Neural crest cell (in vitro differentiated cells): ENCODE data around the gene SDE2. TPM values are rescaled to one million over a fixed set of nuclear protein-coding genes. Genes with fewer than 3 reads are reported as not detected.
"Not testable (repeated sequence)": the region's sequence is repeated elsewhere in the genome, so short reads cannot be mapped to it uniquely, and the experiment has no call there.

Source experiments
- DNase-seq: peaks from one replicate; pipeline ENCODE4 v3.0.0; 2021; ENCODE audit warnings: low read depth, mixed read lengths, low spot score
- H3K27ac Mint-ChIP-seq: one replicate; pipeline ENCODE4 v1.8.0; 2021; ENCODE audit warnings: mild to moderate bottlenecking, mixed read lengths; ENCODE audit not compliant: unreplicated experiment
- H3K27me3 Mint-ChIP-seq: 2 replicates; pipeline ENCODE4 v1.8.0; 2021; ENCODE audit warnings: low read depth, mild to moderate bottlenecking, mixed read lengths
- H3K36me3 Mint-ChIP-seq: 2 replicates; pipeline ENCODE4 v1.8.0; 2021; ENCODE audit warnings: low read depth, mild to moderate bottlenecking, mixed read lengths
- H3K4me1 Mint-ChIP-seq: 2 replicates; pipeline ENCODE4 v1.8.0; 2021; ENCODE audit warnings: mixed read lengths
- H3K4me3 Mint-ChIP-seq: one replicate; pipeline ENCODE4 v1.8.0; 2021; ENCODE audit warnings: mild to moderate bottlenecking, mixed read lengths
- H3K9me3 Mint-ChIP-seq: 2 replicates; pipeline ENCODE4 v1.8.0; 2021; ENCODE audit warnings: mixed read lengths
- total RNA-seq: library from RNA; stranded (reverse); gene quantifications from 2 replicates; pipeline ENCODE4 v1.2.1, GENCODE V29; 2021
- TF ChIP-seq, protein P1 (sequence below): fragments of 200-600 bp; sonication (generic); conservative IDR thresholded peaks from 2 replicates; pipeline ENCODE4 v1.5.0; 2021; ENCODE audit warnings: antibody characterized with exemption, mild to moderate bottlenecking

Gene SDE2
- total RNA-seq, 1 donor from 2014 or later: 18.1 TPM

- Mint-ChIP-seq H3K4me1 (peaks cover 44% of the 10 kb centered on the region), H3K27ac (no peak overlapping the region), H3K27me3 (peaks cover 3% of the 10 kb centered on the region), H3K36me3 (no peaks in the 10 kb centered on the region), H3K9me3 (no peaks in the 10 kb centered on the region), H3K4me3 (no peak overlapping the region)
- DNase-seq: no peak
- TF ChIP-seq, protein P1, sequence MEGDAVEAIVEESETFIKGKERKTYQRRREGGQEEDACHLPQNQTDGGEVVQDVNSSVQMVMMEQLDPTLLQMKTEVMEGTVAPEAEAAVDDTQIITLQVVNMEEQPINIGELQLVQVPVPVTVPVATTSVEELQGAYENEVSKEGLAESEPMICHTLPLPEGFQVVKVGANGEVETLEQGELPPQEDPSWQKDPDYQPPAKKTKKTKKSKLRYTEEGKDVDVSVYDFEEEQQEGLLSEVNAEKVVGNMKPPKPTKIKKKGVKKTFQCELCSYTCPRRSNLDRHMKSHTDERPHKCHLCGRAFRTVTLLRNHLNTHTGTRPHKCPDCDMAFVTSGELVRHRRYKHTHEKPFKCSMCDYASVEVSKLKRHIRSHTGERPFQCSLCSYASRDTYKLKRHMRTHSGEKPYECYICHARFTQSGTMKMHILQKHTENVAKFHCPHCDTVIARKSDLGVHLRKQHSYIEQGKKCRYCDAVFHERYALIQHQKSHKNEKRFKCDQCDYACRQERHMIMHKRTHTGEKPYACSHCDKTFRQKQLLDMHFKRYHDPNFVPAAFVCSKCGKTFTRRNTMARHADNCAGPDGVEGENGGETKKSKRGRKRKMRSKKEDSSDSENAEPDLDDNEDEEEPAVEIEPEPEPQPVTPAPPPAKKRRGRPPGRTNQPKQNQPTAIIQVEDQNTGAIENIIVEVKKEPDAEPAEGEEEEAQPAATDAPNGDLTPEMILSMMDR: no peak
These were observed 55.6 kb downstream of the SDE2 start for GRCh38 chr1:225943582-225943981.

- H3K27ac Mint-ChIP-seq: no peak overlapping the region
- H3K9me3 Mint-ChIP-seq: no peaks in the 10 kb centered on the region
- H3K4me3 Mint-ChIP-seq: no peak overlapping the region
- DNase-seq: no peak
- no peaks in the 10 kb centered on the region for H3K36me3 Mint-ChIP-seq
- H3K27me3 Mint-ChIP-seq: no peaks in the 10 kb centered on the region
- TF ChIP-seq, protein P1: no peak
- H3K4me1 Mint-ChIP-seq: peaks cover 40% of the 10 kb centered on the region
These were observed 56.6 kb downstream of the SDE2 start for GRCh38 chr1:225942574-225942973.

- Mint-ChIP-seq H3K27ac (no peak overlapping the region), H3K27me3 (no peaks in the 10 kb centered on the region), H3K9me3 (no peaks in the 10 kb centered on the region), H3K4me1 (peaks cover 39% of the 10 kb centered on the region), H3K4me3 (no peak overlapping the region), H3K36me3 (no peaks in the 10 kb centered on the region)
- TF ChIP-seq, protein P1: no peak
- no peak for DNase-seq
These were observed 57.3 kb downstream of the SDE2 start for GRCh38 chr1:225941942-225942222.

DNA sequence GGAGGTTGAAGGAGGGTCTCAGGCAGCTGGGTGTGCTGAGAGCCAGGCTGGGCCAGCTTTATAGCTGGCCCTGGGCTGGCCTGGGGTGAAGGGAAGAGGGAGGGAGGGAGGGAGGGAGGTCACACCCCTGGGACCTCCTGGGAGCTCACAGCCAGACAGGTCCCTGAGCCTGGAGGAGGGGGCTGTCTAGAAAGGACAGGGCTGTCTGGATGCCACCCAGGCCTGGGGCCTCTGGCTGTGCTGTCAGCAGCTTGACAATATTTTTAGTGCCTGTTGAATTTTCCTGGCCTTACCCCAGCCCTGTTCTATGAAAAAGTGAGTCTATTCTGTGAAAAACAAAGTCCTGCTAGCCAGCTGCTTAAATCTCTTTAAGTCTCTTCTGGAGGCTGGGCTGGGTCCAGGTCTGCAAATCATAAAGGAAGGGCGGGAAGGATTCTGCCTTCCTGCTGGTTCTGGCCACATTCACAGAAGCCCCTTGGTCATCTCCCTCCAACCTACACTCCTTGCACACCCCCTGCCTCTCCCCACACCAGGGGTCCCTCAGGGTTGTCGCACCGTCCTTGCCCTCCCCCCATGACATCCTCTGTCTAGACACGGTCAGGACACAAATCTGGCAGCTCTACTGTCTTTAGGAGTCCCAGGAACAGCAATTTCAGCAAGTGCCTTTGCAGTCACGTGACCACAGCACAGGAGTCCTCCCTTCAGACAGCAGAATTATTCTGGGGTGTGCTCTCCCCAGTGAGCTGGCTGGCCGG lies 57.8 kb downstream of the SDE2 start, which contains the start of gene LEFTY2:
TSS of gene LEFTY2 (minus strand) at position 34 of the 755 bp plus-strand sequence. CDS start 80 bp downstream, outside the sequence.
- H3K4me1 Mint-ChIP-seq: peaks cover 37% of the 10 kb centered on the region
- no peaks in the 10 kb centered on the region for H3K27me3 Mint-ChIP-seq
- DNase-seq: no peak
- H3K36me3 Mint-ChIP-seq: no peaks in the 10 kb centered on the region
- TF ChIP-seq, protein P1: no peak
- H3K27ac Mint-ChIP-seq: no peak within 1 kb of the TSS
- H3K4me3 Mint-ChIP-seq: no peak within 1 kb of the TSS
- H3K9me3 Mint-ChIP-seq: no peaks in the 10 kb centered on the region

GRCh38 chr1:225940385-225941151 lies 58.6 kb downstream of the SDE2 start:
- Mint-ChIP-seq H3K36me3 (no peaks in the 10 kb centered on the region), H3K27me3 (no peaks in the 10 kb centered on the region), H3K9me3 (no peaks in the 10 kb centered on the region), H3K4me1 (peaks cover 29% of the 10 kb centered on the region), H3K27ac (no peak overlapping the region), H3K4me3 (no peak overlapping the region)
- no peak for DNase-seq
- TF ChIP-seq, protein P1: no peak

GRCh38 chr1:225939939-225940310 lies 59.2 kb downstream of the SDE2 start:
- not testable (repeated sequence) for H3K4me3 Mint-ChIP-seq, DNase-seq, H3K27me3 Mint-ChIP-seq, H3K9me3 Mint-ChIP-seq, H3K27ac Mint-ChIP-seq, H3K36me3 Mint-ChIP-seq
- peaks cover 23% of the 10 kb centered on the region for H3K4me1 Mint-ChIP-seq

DNA sequence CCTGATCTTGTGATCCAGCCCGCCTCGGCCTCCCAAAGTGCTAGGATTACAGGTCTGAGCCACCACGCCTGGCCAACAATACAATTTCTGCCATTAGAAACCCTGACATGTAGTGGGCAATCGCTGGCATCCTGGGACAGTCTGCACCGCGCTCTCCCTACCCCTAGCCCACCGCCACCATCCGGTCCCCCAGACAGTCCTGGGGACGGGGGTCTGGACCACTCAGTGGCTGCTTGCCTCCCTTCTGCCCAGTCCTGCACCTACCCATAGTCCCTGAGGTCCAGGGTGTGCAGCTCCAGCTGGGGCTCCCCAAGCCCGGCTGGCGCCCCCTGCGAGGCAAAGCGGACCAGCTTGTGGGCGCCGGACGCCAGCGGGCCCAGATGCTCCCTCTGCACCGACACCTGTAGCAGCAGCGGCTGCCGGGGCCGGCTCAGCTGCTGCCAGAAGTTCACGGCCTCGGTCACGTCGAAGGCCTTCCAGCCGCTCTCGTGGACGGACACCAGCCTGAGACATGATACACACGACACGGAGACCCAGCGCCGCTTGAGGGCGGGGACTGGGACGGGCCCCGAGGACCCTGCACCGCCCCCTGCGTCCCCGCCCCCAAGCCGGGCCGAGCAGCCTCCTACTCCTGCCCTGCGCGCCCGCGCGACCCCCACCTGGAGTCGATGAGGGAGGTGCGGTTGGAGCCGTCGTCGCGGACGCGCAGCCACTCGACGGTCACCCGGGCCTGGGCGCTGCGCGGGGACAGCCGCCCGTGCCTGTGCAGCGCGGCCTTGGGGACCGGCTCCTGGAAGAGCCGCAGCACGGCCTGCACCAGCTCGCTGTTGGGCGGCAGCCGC lies 59.8 kb downstream of the SDE2 start:
- not testable (repeated sequence) for H3K4me3 Mint-ChIP-seq, H3K9me3 Mint-ChIP-seq, H3K27ac Mint-ChIP-seq, H3K27me3 Mint-ChIP-seq, DNase-seq, H3K36me3 Mint-ChIP-seq
- H3K4me1 Mint-ChIP-seq: peaks cover 20% of the 10 kb centered on the region
